Osteocyte (in vitro differentiated cells): ENCODE measurements around the gene ST14. TPM values are rescaled to one million over a fixed set of nuclear protein-coding genes. Genes with fewer than 3 reads are reported as not detected.
"Not testable (repeated sequence)": the region's sequence is repeated elsewhere in the genome, so short reads cannot be mapped to it uniquely, and the experiment has no call there.

ENCODE experiments used
- DNase-seq: peaks from one replicate; pipeline ENCODE4 v3.0.0; 2021; ENCODE audit warnings: mixed read lengths; ENCODE audit not compliant: unreplicated experiment; ENCODE audit errors: extremely low spot score
- H3K27ac Mint-ChIP-seq: one replicate; pipeline ENCODE4 v1.8.0; 2021; ENCODE audit warnings: mild to moderate bottlenecking, mixed read lengths; ENCODE audit not compliant: unreplicated experiment
- H3K27me3 Mint-ChIP-seq: one replicate; pipeline ENCODE4 v1.8.0; 2021; ENCODE audit warnings: mixed read lengths; ENCODE audit not compliant: unreplicated experiment
- H3K36me3 Mint-ChIP-seq: one replicate; pipeline ENCODE4 v1.8.0; 2021; ENCODE audit warnings: mixed read lengths; ENCODE audit not compliant: unreplicated experiment
- H3K4me1 Mint-ChIP-seq: one replicate; pipeline ENCODE4 v1.8.0; 2021; ENCODE audit warnings: mixed read lengths; ENCODE audit not compliant: unreplicated experiment
- H3K4me3 Mint-ChIP-seq: one replicate; pipeline ENCODE4 v1.8.0; 2021; ENCODE audit warnings: mild to moderate bottlenecking, moderate library complexity, mixed read lengths; ENCODE audit not compliant: unreplicated experiment
- H3K9me3 Mint-ChIP-seq: one replicate; pipeline ENCODE4 v1.8.0; 2021; ENCODE audit warnings: mixed read lengths; ENCODE audit not compliant: unreplicated experiment
- total RNA-seq: library from RNA; stranded (reverse); gene quantifications from 2 replicates; pipeline ENCODE4 v1.2.1, GENCODE V29; 2021
- TF ChIP-seq, protein P1 (sequence below): fragments of 200-600 bp; sonication (generic); IDR thresholded peaks from 2 replicates; pipeline ENCODE4 v1.5.0; 2021; ENCODE audit warnings: antibody characterized with exemption, mild to moderate bottlenecking, moderate library complexity

The ST14 gene
- total RNA-seq, 1 donor from 2014 or later = not detected

- H3K27me3 Mint-ChIP-seq = peaks cover 9% of the 10 kb centered on the region
- peaks cover 6% of the 10 kb centered on the region for H3K4me1 Mint-ChIP-seq
- TF ChIP-seq, protein P1, sequence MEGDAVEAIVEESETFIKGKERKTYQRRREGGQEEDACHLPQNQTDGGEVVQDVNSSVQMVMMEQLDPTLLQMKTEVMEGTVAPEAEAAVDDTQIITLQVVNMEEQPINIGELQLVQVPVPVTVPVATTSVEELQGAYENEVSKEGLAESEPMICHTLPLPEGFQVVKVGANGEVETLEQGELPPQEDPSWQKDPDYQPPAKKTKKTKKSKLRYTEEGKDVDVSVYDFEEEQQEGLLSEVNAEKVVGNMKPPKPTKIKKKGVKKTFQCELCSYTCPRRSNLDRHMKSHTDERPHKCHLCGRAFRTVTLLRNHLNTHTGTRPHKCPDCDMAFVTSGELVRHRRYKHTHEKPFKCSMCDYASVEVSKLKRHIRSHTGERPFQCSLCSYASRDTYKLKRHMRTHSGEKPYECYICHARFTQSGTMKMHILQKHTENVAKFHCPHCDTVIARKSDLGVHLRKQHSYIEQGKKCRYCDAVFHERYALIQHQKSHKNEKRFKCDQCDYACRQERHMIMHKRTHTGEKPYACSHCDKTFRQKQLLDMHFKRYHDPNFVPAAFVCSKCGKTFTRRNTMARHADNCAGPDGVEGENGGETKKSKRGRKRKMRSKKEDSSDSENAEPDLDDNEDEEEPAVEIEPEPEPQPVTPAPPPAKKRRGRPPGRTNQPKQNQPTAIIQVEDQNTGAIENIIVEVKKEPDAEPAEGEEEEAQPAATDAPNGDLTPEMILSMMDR = no peak
- peak; percentile 54 for DNase-seq
- H3K4me3 Mint-ChIP-seq = no peak overlapping the region
- H3K36me3 Mint-ChIP-seq = peaks cover 9% of the 10 kb centered on the region
- no peaks in the 10 kb centered on the region for H3K9me3 Mint-ChIP-seq
- H3K27ac Mint-ChIP-seq = no peak overlapping the region
Observed at GRCh38 chr11:130220311-130221035, 60.9 kb downstream of the ST14 start.

DNA sequence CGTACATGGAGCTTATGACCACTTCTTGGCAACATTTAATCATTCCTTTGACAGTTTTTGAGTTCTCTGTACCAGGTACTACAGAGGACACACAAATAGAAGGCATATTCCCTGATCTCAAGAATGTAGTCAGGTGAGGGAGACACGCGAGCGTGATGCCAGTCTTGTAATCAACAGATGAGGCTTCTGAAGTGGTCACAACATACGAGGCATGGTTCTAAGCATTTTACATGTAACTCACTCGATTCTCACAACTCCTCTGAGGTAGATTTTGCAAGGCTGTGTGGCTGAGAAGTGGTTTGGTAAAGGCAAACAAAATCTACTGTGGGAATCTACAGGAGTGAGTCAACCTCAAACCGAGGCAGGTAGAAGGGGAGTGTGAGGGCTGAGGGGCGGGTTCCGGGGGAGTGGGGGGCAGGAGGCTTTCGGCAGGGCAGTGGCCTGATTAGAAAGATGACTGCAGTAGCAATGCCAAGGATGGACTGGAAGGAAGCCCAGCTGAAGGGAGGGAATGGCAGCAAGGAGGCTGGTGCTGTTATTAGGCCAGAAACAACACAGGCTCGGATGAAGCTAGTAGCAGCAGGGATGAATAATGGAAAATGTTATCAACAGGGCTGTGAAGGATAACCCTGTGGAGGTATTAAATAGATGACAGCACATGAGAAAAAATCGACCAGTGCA is 63.8 kb downstream of the ST14 start:
- no peak for DNase-seq
- TF ChIP-seq, protein P1 = no peak
- H3K4me1 Mint-ChIP-seq = no peaks in the 10 kb centered on the region

DNA sequence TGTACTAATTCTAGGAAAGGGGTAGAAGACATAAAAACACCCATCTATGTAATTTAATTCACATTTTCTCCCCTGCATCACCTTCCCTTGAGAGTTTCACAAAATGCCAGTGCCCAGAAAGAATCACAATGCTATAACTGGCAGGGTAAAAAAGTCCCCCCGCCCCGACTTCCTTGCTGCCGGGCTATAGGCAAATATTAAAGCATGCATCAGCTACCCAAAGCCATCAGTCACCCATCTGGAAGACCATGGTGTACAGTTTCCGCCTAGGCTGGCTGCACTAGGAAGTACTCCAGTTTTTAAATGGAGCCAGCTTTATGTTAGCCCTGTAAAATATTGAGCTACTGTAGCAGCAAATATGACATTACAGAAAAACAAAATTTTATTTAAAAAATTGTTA is 67.8 kb downstream of the ST14 start:
- H3K27me3 Mint-ChIP-seq = no peaks in the 10 kb centered on the region
- no peaks in the 10 kb centered on the region for H3K9me3 Mint-ChIP-seq
- H3K4me1 Mint-ChIP-seq = no peaks in the 10 kb centered on the region
- H3K4me3 Mint-ChIP-seq = no peak overlapping the region
- no peak overlapping the region for H3K27ac Mint-ChIP-seq
- TF ChIP-seq, protein P1 = no peak
- peaks cover 19% of the 10 kb centered on the region for H3K36me3 Mint-ChIP-seq
- DNase-seq = no peak

More for the DNA sequence above, 63.8 kb downstream of the ST14 start:
- Mint-ChIP-seq H3K36me3 (peaks cover 9% of the 10 kb centered on the region), H3K4me3 (no peak overlapping the region), H3K9me3 (no peaks in the 10 kb centered on the region), H3K27ac (no peak overlapping the region), H3K27me3 (no peaks in the 10 kb centered on the region)

GRCh38 chr11:130233486-130233885 is 73.9 kb downstream of the ST14 start:
- H3K36me3 Mint-ChIP-seq = peaks cover 28% of the 10 kb centered on the region
- H3K9me3 Mint-ChIP-seq, H3K27ac Mint-ChIP-seq, H3K4me3 Mint-ChIP-seq, H3K4me1 Mint-ChIP-seq, H3K27me3 Mint-ChIP-seq, DNase-seq: not testable (repeated sequence)

DNA sequence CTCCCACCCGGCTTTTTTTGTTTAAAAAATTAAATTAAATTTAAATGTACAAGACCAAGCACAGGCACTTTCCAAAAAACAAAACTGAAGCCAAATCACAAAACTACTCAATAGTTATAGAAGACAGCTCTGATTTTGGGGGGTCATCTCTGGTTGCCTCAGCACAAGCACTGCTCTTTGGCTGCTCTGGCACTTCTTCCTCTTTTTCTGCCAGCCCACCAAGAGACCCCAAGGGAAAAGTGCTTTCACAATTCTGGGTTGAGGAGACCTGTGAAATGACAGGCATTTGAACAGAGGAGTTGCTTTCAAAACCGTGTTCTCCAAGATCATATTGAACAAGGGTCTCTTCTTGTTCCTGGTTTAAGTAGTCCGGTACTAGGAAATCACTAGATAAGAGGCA is 74.3 kb downstream of the ST14 start:
- not testable (repeated sequence) for H3K27ac Mint-ChIP-seq, DNase-seq, H3K9me3 Mint-ChIP-seq, H3K4me1 Mint-ChIP-seq, H3K4me3 Mint-ChIP-seq, H3K27me3 Mint-ChIP-seq
- H3K36me3 Mint-ChIP-seq = peaks cover 31% of the 10 kb centered on the region

DNA sequence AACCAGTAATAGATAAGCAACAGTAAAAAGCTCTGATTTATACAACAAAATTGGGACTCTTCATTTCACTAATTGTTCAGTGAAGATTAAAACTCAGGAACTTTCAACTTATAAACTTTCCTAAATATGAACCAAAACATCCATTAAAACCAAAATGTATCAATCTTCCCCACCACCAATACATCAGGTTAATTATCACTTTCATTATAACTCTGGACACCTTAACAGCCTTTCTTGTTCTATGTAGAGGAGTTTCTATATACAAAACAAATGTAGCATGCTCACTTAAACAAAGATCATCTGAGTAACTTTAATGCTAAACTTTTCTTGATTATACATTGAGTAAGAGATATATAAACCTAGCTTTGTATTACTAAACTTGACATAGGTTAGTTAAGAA is 74.7 kb downstream of the ST14 start:
- H3K9me3 Mint-ChIP-seq = no peaks in the 10 kb centered on the region
- no peak overlapping the region for H3K27ac Mint-ChIP-seq
- no peaks in the 10 kb centered on the region for H3K4me1 Mint-ChIP-seq
- H3K27me3 Mint-ChIP-seq = no peaks in the 10 kb centered on the region
- TF ChIP-seq, protein P1 = no peak
- peaks cover 29% of the 10 kb centered on the region for H3K36me3 Mint-ChIP-seq
- H3K4me3 Mint-ChIP-seq = no peak overlapping the region
- no peak for DNase-seq
